Measurements from ENCODE around the gene CHST15.

DNA sequence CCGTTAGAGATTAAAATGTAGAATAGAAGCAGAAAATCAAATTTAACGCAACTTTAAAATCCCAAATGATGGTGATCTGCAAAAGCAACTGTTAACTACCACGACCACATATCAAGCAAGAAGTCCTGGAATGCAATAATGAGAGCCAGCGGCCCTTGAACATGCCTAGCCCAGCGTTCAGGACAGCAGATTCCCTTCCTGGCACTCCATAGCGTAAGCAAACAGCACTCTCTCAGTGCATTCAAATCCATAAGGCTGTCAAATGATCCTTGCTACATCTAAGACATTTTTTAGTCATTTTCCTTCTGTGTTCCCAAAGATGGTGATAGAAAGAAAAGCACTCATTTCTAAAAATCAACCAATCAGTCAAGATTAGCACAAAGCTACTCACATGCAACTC, 48.1 kb downstream of the CHST15 start:
- TF ChIP-seq EZH2 (IDR thresholded peaks at IDR 0.05; ENCODE audit: borderline replicate concordance, low read depth, low read length, severe bottlenecking), result no peak
- TF ChIP-seq, protein P1, sequence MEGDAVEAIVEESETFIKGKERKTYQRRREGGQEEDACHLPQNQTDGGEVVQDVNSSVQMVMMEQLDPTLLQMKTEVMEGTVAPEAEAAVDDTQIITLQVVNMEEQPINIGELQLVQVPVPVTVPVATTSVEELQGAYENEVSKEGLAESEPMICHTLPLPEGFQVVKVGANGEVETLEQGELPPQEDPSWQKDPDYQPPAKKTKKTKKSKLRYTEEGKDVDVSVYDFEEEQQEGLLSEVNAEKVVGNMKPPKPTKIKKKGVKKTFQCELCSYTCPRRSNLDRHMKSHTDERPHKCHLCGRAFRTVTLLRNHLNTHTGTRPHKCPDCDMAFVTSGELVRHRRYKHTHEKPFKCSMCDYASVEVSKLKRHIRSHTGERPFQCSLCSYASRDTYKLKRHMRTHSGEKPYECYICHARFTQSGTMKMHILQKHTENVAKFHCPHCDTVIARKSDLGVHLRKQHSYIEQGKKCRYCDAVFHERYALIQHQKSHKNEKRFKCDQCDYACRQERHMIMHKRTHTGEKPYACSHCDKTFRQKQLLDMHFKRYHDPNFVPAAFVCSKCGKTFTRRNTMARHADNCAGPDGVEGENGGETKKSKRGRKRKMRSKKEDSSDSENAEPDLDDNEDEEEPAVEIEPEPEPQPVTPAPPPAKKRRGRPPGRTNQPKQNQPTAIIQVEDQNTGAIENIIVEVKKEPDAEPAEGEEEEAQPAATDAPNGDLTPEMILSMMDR (IDR thresholded peaks at IDR 0.05; ENCODE audit: borderline replicate concordance, extremely low read depth, low read length, poor library complexity, severe bottlenecking), result no peak
